ENCODE measurements around the gene EFNA1. TPM values are rescaled to one million over a fixed set of nuclear protein-coding genes. Genes with fewer than 3 reads are reported as not detected.
"Not testable (repeated sequence)": the region's sequence is repeated elsewhere in the genome, so short reads cannot be mapped to it uniquely, and the experiment has no call there.

EFNA1 gene
- total RNA-seq, 1 donor from 2014 or later = 22.1 TPM

DNA sequence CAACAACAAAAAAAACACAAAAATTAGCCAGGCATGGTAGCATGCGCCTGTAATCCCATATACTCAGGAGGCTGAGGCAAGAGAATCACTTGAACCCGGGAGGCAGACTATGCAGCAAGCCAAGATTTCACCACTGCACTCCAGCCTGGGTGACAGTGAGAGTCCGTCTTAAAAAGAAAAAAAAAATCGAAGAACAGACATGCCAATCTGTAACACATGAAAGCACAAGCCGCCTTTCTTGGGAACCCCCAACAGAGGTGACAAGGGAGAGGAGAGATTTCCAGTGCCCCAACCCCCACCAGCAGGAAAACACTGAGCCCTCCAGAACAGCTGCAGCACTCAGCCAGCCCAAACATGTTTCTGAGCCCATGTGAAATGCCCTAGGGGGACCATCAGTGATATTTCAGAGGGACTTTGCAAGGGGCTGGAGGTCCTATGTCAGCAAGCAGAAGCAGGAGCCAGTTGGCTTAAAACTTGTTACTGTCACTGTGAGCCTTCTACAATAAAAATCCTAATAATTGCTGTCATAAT, 14.2 kb upstream of the EFNA1 start:
- Mint-ChIP-seq H3K4me3 (ENCODE audit: low read depth) (no peak overlapping the region), H3K27me3 (peaks cover 23% of the 10 kb centered on the region), H3K9me3 (ENCODE audit: low read depth) (no peaks in the 10 kb centered on the region), H3K27ac (no peak overlapping the region), H3K36me3 (ENCODE audit: insufficient read depth) (no peaks in the 10 kb centered on the region), H3K4me1 (ENCODE audit: low read depth) (no peaks in the 10 kb centered on the region)
- no peak for TF ChIP-seq CTCF (IDR thresholded peaks at IDR 0.05; ENCODE audit: unreplicated experiment)
- no peak for DNase-seq (ENCODE audit: low spot score, unreplicated experiment)

DNA sequence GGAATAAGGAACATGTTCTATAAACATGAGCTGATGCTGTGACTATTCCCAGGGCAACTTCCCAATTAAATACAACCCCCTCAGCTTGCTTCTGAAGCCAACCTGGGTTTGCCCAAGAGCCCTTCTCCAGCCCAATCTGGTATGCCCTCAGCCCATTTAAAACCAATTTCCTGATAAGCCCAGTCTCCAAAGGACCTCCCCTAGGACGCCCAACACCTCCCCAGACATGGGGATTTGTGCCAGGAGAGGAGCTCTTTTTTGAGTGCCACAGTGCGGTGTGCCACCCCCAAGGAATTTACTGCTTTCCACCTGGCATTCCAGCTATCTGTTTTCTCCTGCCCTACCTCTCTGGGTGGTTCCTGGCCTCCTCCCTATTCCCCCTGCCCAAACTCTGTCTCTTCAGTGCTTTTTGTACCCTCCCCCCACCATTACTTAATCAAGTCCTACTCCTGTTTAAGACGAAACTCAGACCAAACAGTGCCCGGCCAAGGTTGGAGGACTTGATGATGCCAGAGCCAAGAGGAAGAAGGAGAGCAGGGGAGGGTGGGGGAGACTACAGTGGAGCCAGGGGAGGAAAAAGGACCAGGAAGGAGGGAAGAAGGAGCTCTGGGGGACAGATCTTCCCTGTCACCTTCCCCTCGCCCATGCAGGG, 11.4 kb upstream of the EFNA1 start:
- Mint-ChIP-seq H3K4me3 (ENCODE audit: low read depth) (no peak overlapping the region), H3K27me3 (peaks cover 28% of the 10 kb centered on the region), H3K4me1 (ENCODE audit: low read depth) (no peaks in the 10 kb centered on the region), H3K9me3 (ENCODE audit: low read depth) (no peaks in the 10 kb centered on the region), H3K27ac (no peak overlapping the region), H3K36me3 (ENCODE audit: insufficient read depth) (no peaks in the 10 kb centered on the region)
- no peak for DNase-seq (ENCODE audit: low spot score, unreplicated experiment)
- no peak for TF ChIP-seq CTCF (IDR thresholded peaks at IDR 0.05; ENCODE audit: unreplicated experiment)

GRCh38 chr1:155117610-155118009, 10.1 kb upstream of the EFNA1 start:
- Mint-ChIP-seq H3K27ac (no peak overlapping the region), H3K4me1 (ENCODE audit: low read depth) (no peaks in the 10 kb centered on the region), H3K9me3 (ENCODE audit: low read depth) (no peaks in the 10 kb centered on the region), H3K27me3 (peaks cover 34% of the 10 kb centered on the region), H3K4me3 (ENCODE audit: low read depth) (no peak overlapping the region), H3K36me3 (ENCODE audit: insufficient read depth) (no peaks in the 10 kb centered on the region)
- TF ChIP-seq CTCF (IDR thresholded peaks at IDR 0.05; ENCODE audit: unreplicated experiment) = no peak
- no peak for DNase-seq (ENCODE audit: low spot score, unreplicated experiment)

DNA sequence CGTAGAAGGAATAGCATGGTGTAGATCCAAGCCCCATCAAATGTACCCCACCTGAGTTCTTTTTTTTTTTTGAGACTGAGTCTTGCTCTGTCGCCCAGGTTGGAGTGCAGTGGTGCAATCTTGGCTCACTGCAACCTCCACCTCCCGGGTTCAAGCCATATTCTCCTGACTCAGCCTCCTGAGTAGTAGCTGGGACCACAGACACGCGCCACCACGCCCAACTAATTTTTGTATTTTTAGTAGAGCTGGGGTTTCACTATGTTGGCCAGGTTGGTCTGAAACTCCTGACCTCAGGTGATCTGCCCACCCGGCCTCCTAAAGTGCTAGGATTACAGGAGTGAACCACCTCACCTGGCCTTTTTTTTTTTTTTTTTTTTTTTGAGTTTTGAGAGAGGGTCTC, 9.6 kb upstream of the EFNA1 start:
- H3K4me3 Mint-ChIP-seq (ENCODE audit: low read depth); H3K4me1 Mint-ChIP-seq (ENCODE audit: low read depth); DNase-seq (ENCODE audit: low spot score, unreplicated experiment); H3K27ac Mint-ChIP-seq; H3K9me3 Mint-ChIP-seq (ENCODE audit: low read depth); H3K36me3 Mint-ChIP-seq (ENCODE audit: insufficient read depth): not testable (repeated sequence)
- H3K27me3 Mint-ChIP-seq = peaks cover 35% of the 10 kb centered on the region

- H3K4me3 Mint-ChIP-seq (ENCODE audit: low read depth) = no peak overlapping the region
- no peaks in the 10 kb centered on the region for H3K36me3 Mint-ChIP-seq (ENCODE audit: insufficient read depth)
- DNase-seq (ENCODE audit: low spot score, unreplicated experiment) = no peak
- H3K9me3 Mint-ChIP-seq (ENCODE audit: low read depth) = no peaks in the 10 kb centered on the region
- peaks cover 50% of the 10 kb centered on the region for H3K27me3 Mint-ChIP-seq
- no peaks in the 10 kb centered on the region for H3K4me1 Mint-ChIP-seq (ENCODE audit: low read depth)
- no peak for TF ChIP-seq CTCF (IDR thresholded peaks at IDR 0.05; ENCODE audit: unreplicated experiment)
- no peak overlapping the region for H3K27ac Mint-ChIP-seq
These were observed 7.4 kb upstream of the EFNA1 start for GRCh38 chr1:155120253-155120652.

DNA sequence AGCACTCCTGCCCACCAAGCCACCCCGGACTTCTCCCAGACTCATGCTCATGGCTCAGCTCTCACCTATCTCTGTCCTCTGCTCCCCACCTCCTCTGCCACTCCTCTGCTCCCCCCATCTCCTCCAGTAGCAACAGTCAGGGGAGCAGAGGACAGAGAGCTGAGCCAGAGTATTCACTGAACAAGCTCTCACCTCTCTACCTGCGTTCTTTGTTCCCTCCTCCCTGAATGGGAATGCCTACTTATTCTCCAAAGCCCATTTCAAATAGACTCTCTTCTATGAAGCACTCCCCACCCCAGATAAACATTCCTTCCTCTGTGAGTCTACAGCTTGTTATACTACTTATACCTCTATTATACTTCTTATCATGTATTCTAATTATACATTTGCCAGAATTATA, 6.4 kb upstream of the EFNA1 start:
- no peak for DNase-seq (ENCODE audit: low spot score, unreplicated experiment)
- H3K27ac Mint-ChIP-seq = no peak overlapping the region
- H3K4me1 Mint-ChIP-seq (ENCODE audit: low read depth) = peaks cover 3% of the 10 kb centered on the region
- TF ChIP-seq CTCF (IDR thresholded peaks at IDR 0.05; ENCODE audit: unreplicated experiment) = no peak
- no peaks in the 10 kb centered on the region for H3K9me3 Mint-ChIP-seq (ENCODE audit: low read depth)
- H3K4me3 Mint-ChIP-seq (ENCODE audit: low read depth) = no peak overlapping the region
- H3K27me3 Mint-ChIP-seq = peaks cover 56% of the 10 kb centered on the region
- H3K36me3 Mint-ChIP-seq (ENCODE audit: insufficient read depth) = no peaks in the 10 kb centered on the region

All from progenitor cell of endocrine pancreas (in vitro differentiated cells).